AG04450 (cell line): ENCODE results near the gene CD7. TPM values are rescaled to one million over a fixed set of nuclear protein-coding genes. Genes with fewer than 3 reads are reported as not detected.

Experiments
- CTCF ChIA-PET: fragments of 300-600, 350-600 bp; formaldehyde crosslinking; extraction: SDS; loops from one replicate; lab custom pipeline; 2022; ENCODE audit warnings: antibody characterized with exemption, inconsistent platforms; lab: Charles Lee
- POLR2A ChIA-PET: fragments of 350-600 bp; formaldehyde crosslinking; extraction: SDS; loops from one replicate; lab custom pipeline; 2021; ENCODE audit warnings: antibody characterized with exemption, inconsistent platforms; lab: Yijun Ruan, JAX
- DNase-seq: peaks from one replicate; pipeline ENCODE4 v3.0.0-alpha.2; 2011; ENCODE audit warnings: low read depth, low spot score
- H3K27ac ChIP-seq: one replicate; pipeline ENCODE4 v1.5.1; 2012; ENCODE audit warnings: low read depth, low read length, control low read depth
- H3K27me3 ChIP-seq: one replicate; pipeline ENCODE4 v1.6.0; 2012; ENCODE audit warnings: low read length; ENCODE audit not compliant: control insufficient read depth, insufficient read depth
- H3K4me3 ChIP-seq: 2 replicates; pipeline ENCODE4 v1.5.1; 2011; ENCODE audit warnings: mild to moderate bottlenecking, low read depth, low read length, control low read depth
- H3K9me3 ChIP-seq: 2 replicates; pipeline ENCODE4 v1.5.1; 2012; ENCODE audit warnings: low read length; ENCODE audit not compliant: control insufficient read depth, insufficient read depth
- CTCF ChIP-seq: IDR thresholded peaks from 2 replicates; pipeline ENCODE4 v1.5.1; 2011; ENCODE audit warnings: low read depth, low read length, control low read depth, inconsistent platforms
- polyA plus RNA-seq: library from polyadenylated mRNA; depleted of rRNA; stranded (reverse); fragments of >200 nt; gene quantifications from 2 replicates; pipeline ENCODE4 v1.2.3, GENCODE V29; 2011

Gene CD7
- polyA plus RNA-seq, 1 experiment, result 0.11 TPM

- TF ChIP-seq CTCF, result no peak
- Histone ChIP-seq H3K9me3 (peaks cover 8% of the 10 kb centered on the region; the same call in 1 of the 2 replicates), H3K27ac (peak overlapping the region; percentile 21), H3K4me3 (no peak overlapping the region), H3K27me3 (peaks cover 22% of the 10 kb centered on the region)
- DNase-seq, result peak; percentile 30
- ChIA-PET POLR2A (interaction anchor here (1.0 kb wide), 1 partner anchor 32 kb away, joined by 4 read pairs; no protein-coding TSS in a partner anchor), CTCF (interaction anchor here (1.2 to 1.3 kb wide), 2 partner anchors 9 to 221 kb away, joined by 3 to 6 read pairs; no protein-coding TSS in a partner anchor)
Observed at GRCh38 chr17:82330322-82331239, 13.2 kb upstream of the CD7 start.

- no peak for TF ChIP-seq CTCF
- POLR2A ChIA-PET, result interaction anchor here (1.0 kb wide), 1 partner anchor 31 kb away, joined by 4 read pairs; no protein-coding TSS in a partner anchor
Observed at GRCh38 chr17:82329683-82330321, 12.4 kb upstream of the CD7 start.

GRCh38 chr17:82328994-82329507, 11.6 kb upstream of the CD7 start:
- H3K27me3 ChIP-seq, result peaks cover 22% of the 10 kb centered on the region
- H3K9me3 ChIP-seq, result peaks cover 8% of the 10 kb centered on the region; the same call in 1 of the 2 replicates
- ChIA-PET CTCF (no interaction called here), POLR2A (no interaction called here)
- no peak for TF ChIP-seq CTCF
- H3K4me3 ChIP-seq, result no peak overlapping the region
- H3K27ac ChIP-seq, result no peak overlapping the region
- no peak for DNase-seq

More at GRCh38 chr17:82329683-82330321, 12.4 kb upstream of the CD7 start:
- CTCF ChIA-PET, result interaction anchor here (1.2 to 1.3 kb wide), 2 partner anchors 9 to 222 kb away, joined by 3 to 6 read pairs; no protein-coding TSS in a partner anchor
- Histone ChIP-seq H3K27me3 (peaks cover 22% of the 10 kb centered on the region), H3K4me3 (no peak overlapping the region), H3K27ac (no peak overlapping the region), H3K9me3 (peaks cover 8% of the 10 kb centered on the region; the same call in 1 of the 2 replicates)
- DNase-seq, result no peak

GRCh38 chr17:82328141-82328993, 11.0 kb upstream of the CD7 start:
- ChIA-PET POLR2A (no interaction called here), CTCF (no interaction called here)
- H3K9me3 ChIP-seq, result peaks cover 8% of the 10 kb centered on the region; the same call in 1 of the 2 replicates
- TF ChIP-seq CTCF, result no peak
- no peak overlapping the region for H3K27ac ChIP-seq
- H3K4me3 ChIP-seq, result no peak overlapping the region
- DNase-seq, result no peak
- H3K27me3 ChIP-seq, result peaks cover 22% of the 10 kb centered on the region
